T-helper 17 cell (primary cell): Measurements from ENCODE around the gene GSG1. TPM values are rescaled to one million over a fixed set of nuclear protein-coding genes. Genes with fewer than 3 reads are reported as not detected.
"Not testable (repeated sequence)": the region's sequence is repeated elsewhere in the genome, so short reads cannot be mapped to it uniquely, and the experiment has no call there.

Source experiments
- ATAC-seq: fragments of 150-1000 bp; cut with Tn5 transposase; 2 replicates; pipeline ENCODE4 v1.10.0; 2021; ENCODE audit warnings: mild to moderate bottlenecking, moderate library complexity
- DNase-seq, 3 donors: peaks; one replicate each; pipeline versions ENCODE4 v3.0.0 to v3.0.0-alpha.2; 2020 to 2021
- H3K9me3 ChIP-seq: one replicate; pipeline ENCODE4 v1.7.0; 2013; ENCODE audit warnings: low read length, mild to moderate bottlenecking; ENCODE audit not compliant: control insufficient read depth, poor library complexity, severe bottlenecking
- H3K27ac Mint-ChIP-seq: one replicate; pipeline ENCODE4 v1.8.0; 2022; ENCODE audit warnings: mild to moderate bottlenecking, moderate library complexity, mixed read lengths
- H3K27me3 Mint-ChIP-seq: one replicate; pipeline ENCODE4 v1.8.0; 2022; ENCODE audit warnings: mixed read lengths
- H3K36me3 Mint-ChIP-seq: one replicate; pipeline ENCODE4 v1.8.0; 2022; ENCODE audit warnings: low read depth, mixed read lengths
- H3K4me1 Mint-ChIP-seq: one replicate; pipeline ENCODE4 v1.8.0; 2022; ENCODE audit warnings: mild to moderate bottlenecking, mixed read lengths
- H3K4me3 Mint-ChIP-seq: one replicate; pipeline ENCODE4 v1.8.0; 2022; ENCODE audit warnings: mild to moderate bottlenecking, moderate library complexity, mixed read lengths
- total RNA-seq, 4 donors: library from RNA in 2 of 4; stranded (reverse) in 2 of 4; gene quantifications; one replicate each; pipeline ENCODE4 v1.2.3 and lab custom pipeline; 2022 to 2026

The GSG1 gene
- total RNA-seq, 2 donors from 2014 or later = not detected

GRCh38 chr12:13075786-13076570 lies 27.5 kb downstream of the GSG1 start:
- no peak overlapping the region for H3K27ac Mint-ChIP-seq
- peaks cover 12% of the 10 kb centered on the region for H3K36me3 Mint-ChIP-seq

GRCh38 chr12:13075118-13075480 lies 28.4 kb downstream of the GSG1 start:
- H3K9me3 ChIP-seq = no peaks in the 10 kb centered on the region
- DNase-seq (no peak), ATAC-seq (no peak)
- Mint-ChIP-seq H3K4me3 (no peak overlapping the region), H3K36me3 (peaks cover 12% of the 10 kb centered on the region), H3K27ac (no peak overlapping the region), H3K27me3 (no peaks in the 10 kb centered on the region), H3K4me1 (no peaks in the 10 kb centered on the region)

More at GRCh38 chr12:13075786-13076570, 27.5 kb downstream of the GSG1 start:
- H3K27me3 Mint-ChIP-seq = no peaks in the 10 kb centered on the region
- no peaks in the 10 kb centered on the region for H3K9me3 ChIP-seq
- no peaks in the 10 kb centered on the region for H3K4me1 Mint-ChIP-seq
- H3K4me3 Mint-ChIP-seq = no peak overlapping the region
- ATAC-seq (no peak), DNase-seq (no peak)

- Mint-ChIP-seq H3K27me3 (no peaks in the 10 kb centered on the region), H3K36me3 (peaks cover 13% of the 10 kb centered on the region), H3K4me3 (no peak overlapping the region), H3K27ac (no peak overlapping the region), H3K4me1 (peaks cover under 1% of the 10 kb centered on the region)
- ATAC-seq (no peak), DNase-seq (no peak)
- no peaks in the 10 kb centered on the region for H3K9me3 ChIP-seq
Measured at GRCh38 chr12:13074396-13075117, 28.9 kb downstream of the GSG1 start.

GRCh38 chr12:13073173-13073572 lies 30.3 kb downstream of the GSG1 start:
- peaks cover 3% of the 10 kb centered on the region for H3K4me1 Mint-ChIP-seq
- H3K4me3 Mint-ChIP-seq = no peak overlapping the region
- H3K27me3 Mint-ChIP-seq = no peaks in the 10 kb centered on the region
- no peak for ATAC-seq
- no peak for DNase-seq
- peaks cover 13% of the 10 kb centered on the region for H3K36me3 Mint-ChIP-seq
- no peak overlapping the region for H3K27ac Mint-ChIP-seq
- no peaks in the 10 kb centered on the region for H3K9me3 ChIP-seq

- peaks cover 10% of the 10 kb centered on the region for H3K36me3 Mint-ChIP-seq
- no peak overlapping the region for H3K4me3 Mint-ChIP-seq
- no peak for DNase-seq
- no peak for ATAC-seq
- H3K27ac Mint-ChIP-seq = no peak overlapping the region
- H3K9me3 ChIP-seq = no peaks in the 10 kb centered on the region
- peaks cover 3% of the 10 kb centered on the region for H3K4me1 Mint-ChIP-seq
- no peaks in the 10 kb centered on the region for H3K27me3 Mint-ChIP-seq
Measured at GRCh38 chr12:13071305-13072280, 31.9 kb downstream of the GSG1 start.

- ATAC-seq (no peak), DNase-seq (no peak)
- no peaks in the 10 kb centered on the region for H3K27me3 Mint-ChIP-seq
- peaks cover 10% of the 10 kb centered on the region for H3K36me3 Mint-ChIP-seq
- H3K4me1 Mint-ChIP-seq = peaks cover 3% of the 10 kb centered on the region
- no peak overlapping the region for H3K27ac Mint-ChIP-seq
- H3K4me3 Mint-ChIP-seq = no peak overlapping the region
- H3K9me3 ChIP-seq = no peaks in the 10 kb centered on the region
Measured at GRCh38 chr12:13069380-13069779, 34.1 kb downstream of the GSG1 start.

GRCh38 chr12:13067322-13067721 lies 36.1 kb downstream of the GSG1 start:
- Mint-ChIP-seq H3K27ac (no peak overlapping the region), H3K36me3 (peaks cover 7% of the 10 kb centered on the region), H3K4me1 (peaks cover 3% of the 10 kb centered on the region), H3K4me3 (no peak overlapping the region), H3K27me3 (no peaks in the 10 kb centered on the region)
- DNase-seq (no peak), ATAC-seq (no peak)
- H3K9me3 ChIP-seq = no peaks in the 10 kb centered on the region

GRCh38 chr12:13066459-13066858 lies 37.0 kb downstream of the GSG1 start:
- H3K9me3 ChIP-seq = no peaks in the 10 kb centered on the region
- no peak overlapping the region for H3K27ac Mint-ChIP-seq
- H3K36me3 Mint-ChIP-seq = peaks cover 4% of the 10 kb centered on the region
- peaks cover 3% of the 10 kb centered on the region for H3K4me1 Mint-ChIP-seq
- H3K4me3 Mint-ChIP-seq = no peak overlapping the region
- no peak for DNase-seq
- H3K27me3 Mint-ChIP-seq = no peaks in the 10 kb centered on the region
- no peak for ATAC-seq

GRCh38 chr12:13066014-13066413 lies 37.5 kb downstream of the GSG1 start:
- Mint-ChIP-seq H3K4me1 (peaks cover 3% of the 10 kb centered on the region), H3K27me3 (no peaks in the 10 kb centered on the region), H3K36me3 (peaks cover 4% of the 10 kb centered on the region), H3K4me3 (no peak overlapping the region), H3K27ac (no peak overlapping the region)
- no peak for DNase-seq
- H3K9me3 ChIP-seq = no peaks in the 10 kb centered on the region
- ATAC-seq = no peak

GRCh38 chr12:13062669-13063068 lies 40.8 kb downstream of the GSG1 start:
- H3K9me3 ChIP-seq = no peaks in the 10 kb centered on the region
- Mint-ChIP-seq H3K27ac (no peak overlapping the region), H3K27me3 (no peaks in the 10 kb centered on the region), H3K36me3 (peaks cover 7% of the 10 kb centered on the region), H3K4me3 (no peak overlapping the region), H3K4me1 (no peaks in the 10 kb centered on the region)
- DNase-seq (no peak), ATAC-seq (no peak)

GRCh38 chr12:13061377-13061776 lies 42.1 kb downstream of the GSG1 start:
- H3K36me3 Mint-ChIP-seq = peaks cover 7% of the 10 kb centered on the region
- H3K9me3 ChIP-seq = no peaks in the 10 kb centered on the region
- no peaks in the 10 kb centered on the region for H3K4me1 Mint-ChIP-seq
- no peak overlapping the region for H3K4me3 Mint-ChIP-seq
- H3K27ac Mint-ChIP-seq = no peak overlapping the region
- ATAC-seq = no peak
- H3K27me3 Mint-ChIP-seq = no peaks in the 10 kb centered on the region
- no peak for DNase-seq

- Mint-ChIP-seq H3K27ac (no peak overlapping the region), H3K4me1 (no peaks in the 10 kb centered on the region), H3K36me3 (peaks cover 7% of the 10 kb centered on the region), H3K27me3 (no peaks in the 10 kb centered on the region), H3K4me3 (no peak overlapping the region)
- H3K9me3 ChIP-seq = no peaks in the 10 kb centered on the region
- no peak for DNase-seq
- no peak for ATAC-seq
Measured at GRCh38 chr12:13060581-13060980, 42.9 kb downstream of the GSG1 start.

GRCh38 chr12:13053617-13054016 lies 49.9 kb downstream of the GSG1 start:
- not testable (repeated sequence) for H3K4me3 Mint-ChIP-seq, ATAC-seq, H3K9me3 ChIP-seq, H3K27me3 Mint-ChIP-seq, H3K27ac Mint-ChIP-seq, H3K4me1 Mint-ChIP-seq, DNase-seq
- H3K36me3 Mint-ChIP-seq = peaks cover 12% of the 10 kb centered on the region
